ENCODE data around the gene STK11. TPM values are rescaled to one million over a fixed set of nuclear protein-coding genes. Genes with fewer than 3 reads are reported as not detected.

STK11 gene
- total and polyA plus RNA-seq, 2 of the 4 experiments (the other 2 are of a cell fraction), result 39.3 to 42.8 TPM

- Histone ChIP-seq H4K5ac (ENCODE audit: low read depth, low read length) (peak overlapping the region; percentile 65; the same call in 1 of the 2 replicates), H3K4me3 (ENCODE audit: insufficient read depth, low read depth, low read length) (no peak overlapping the region), H2AFZ (replicated peaks; ENCODE audit: low read length, poor library complexity) (peak overlapping the region; percentile 95), H2AK5ac (ENCODE audit: low read depth, low read length) (peak overlapping the region; percentile 42), H3K56ac (ENCODE audit: extremely low read depth, insufficient read depth, low read length) (no peak overlapping the region), H3K4me1 (ENCODE audit: control insufficient read depth, insufficient read depth, low read length) (peaks cover 25% of the 10 kb centered on the region), H2BK15ac (ENCODE audit: low read depth, low read length) (no peak overlapping the region), H3K23ac (ENCODE audit: low read depth, low read length) (no peak overlapping the region), H3K27me3 (ENCODE audit: control insufficient read depth, insufficient read depth, low read length) (no peaks in the 10 kb centered on the region), H3K9me3 (ENCODE audit: control insufficient read depth, insufficient read depth, low read length) (no peaks in the 10 kb centered on the region), H2BK5ac (ENCODE audit: low read depth, low read length, poor library complexity, severe bottlenecking) (no peak overlapping the region), H3K18ac (ENCODE audit: low read depth, low read length) (no peak overlapping the region), H2BK120ac (ENCODE audit: low read depth, low read length) (0 out of 2 replicates have a peak overlapping the region, but pooled peaks have one; percentile 23), H2BK20ac (ENCODE audit: low read depth, low read length) (no peak overlapping the region), H3K9ac (ENCODE audit: low read depth, low read length) (no peak overlapping the region), H3K79me1 (ENCODE audit: low read depth in 1 of 2, low read length in 2 of 2) (peaks cover 14 to 39% of the 10 kb centered on the region in 2 experiments), H3K9me1 (ENCODE audit: insufficient read depth, low read length) (no peaks in the 10 kb centered on the region), H3K27ac (ENCODE audit: insufficient read depth, low read length) (peak overlapping the region; percentile 65; the same call in 1 of the 2 replicates), H4K8ac (ENCODE audit: low read depth in 2 of 2, low read length in 2 of 2) (peak overlapping the region; percentile 64 to 89; a peak in 2 of 4 replicates), H3K4ac (ENCODE audit: low read depth, low read length) (peak overlapping the region; percentile 79), H4K91ac (ENCODE audit: insufficient read depth, low read depth, low read length) (0 out of 2 replicates have a peak overlapping the region, but pooled peaks have one; percentile 12), H4K20me1 (ENCODE audit: insufficient read depth, low read length) (peaks cover 19% of the 10 kb centered on the region), H3K36me3 (ENCODE audit: control insufficient read depth, insufficient read depth, low read length) (peaks cover 13% of the 10 kb centered on the region; the same call in 1 of the 2 replicates), H3K4me2 (ENCODE audit: low read depth, low read length) (peak overlapping the region; percentile 60; the same call in 1 of the 2 replicates), H2AK9ac (replicated peaks; ENCODE audit: low read depth, low read length, poor library complexity) (peak overlapping the region; percentile 88), H3K14ac (replicated peaks; ENCODE audit: low read depth, low read length) (no peak overlapping the region)
- 83% methylated on average over 7 of the region's 11 CpGs; no CpG with 5 or more reads in 1 of the 2 experiments for WGBS, 2 experiments (ENCODE audit: extremely low coverage in 2 of 2, insufficient read length in 1 of 2)
- ChIA-PET CTCF (interaction anchor here (2.0 kb wide), 1 partner anchor 126 kb away, joined by 7 read pairs; no protein-coding TSS in a partner anchor), POLR2A (ENCODE audit: unreplicated experiment) (no interaction called here)
- intact Hi-C loops (cut with micrococcal nuclease) (no loop called here), dilution Hi-C loops (cut with HindIII; ENCODE audit: low sequenced_read_pairs, unreplicated experiment) (no loop called here), in situ Hi-C loops (cut with MboI; ENCODE audit: low sequenced_read_pairs) (no loop called here)
- ATAC-seq (ENCODE audit: low read depth), result no peak
- TF ChIP-seq CTCF (conservative IDR thresholded peaks at IDR 0.05; ENCODE audit: low read depth, low read length) (no peak), CHD1 (IDR thresholded peaks at IDR 0.05; ENCODE audit: low read depth, low read length) (no peak), SMC3 (IDR thresholded peaks at IDR 0.05; ENCODE audit: low read depth, low read length) (no peak), ELK1 (IDR thresholded peaks at IDR 0.05; ENCODE audit: borderline replicate concordance, low read depth, low read length) (no peak), FOS (IDR thresholded peaks at IDR 0.05; ENCODE audit: low read depth, low read length) (no peak), NFE2L2 (IDR thresholded peaks at IDR 0.05; ENCODE audit: low read depth, low read length) (no peak), BHLHE40 (IDR thresholded peaks at IDR 0.05; ENCODE audit: low read depth, low read length) (no peak), RFX5 (IDR thresholded peaks at IDR 0.05; ENCODE audit: low read depth, low read length) (no peak), POLR2A (IDR thresholded peaks at IDR 0.05; ENCODE audit: low read depth, low read length) (no peak), USF2 (IDR thresholded peaks at IDR 0.05; ENCODE audit: low read depth, low read length) (no peak), MAZ (IDR thresholded peaks at IDR 0.05; ENCODE audit: borderline replicate concordance, low read depth, low read length) (no peak), RAD21 (IDR thresholded peaks at IDR 0.05; ENCODE audit: low read length) (no peak)
- no peak for DNase-seq
- BruUV-seq (replicated peaks), result no TSS peak
Observed at GRCh38 chr19:1239420-1239795, 33.8 kb downstream of the STK11 start.

All from IMR-90 (cell line).